Measurements from ENCODE around the gene AGBL5.
"Not testable (repeated sequence)": the region's sequence is repeated elsewhere in the genome, so short reads cannot be mapped to it uniquely, and the experiment has no call there.

AGBL5 gene

GRCh38 chr2:27110603-27111352 is 59.3 kb downstream of the AGBL5 start:
- H3K4me1 ChIP-seq (ENCODE audit: control insufficient read depth, insufficient read depth, low read length); H3K36me3 ChIP-seq (ENCODE audit: control insufficient read depth in 2 of 2, insufficient read depth in 2 of 2, low read length in 2 of 2); H3K27ac ChIP-seq (ENCODE audit: low read length); H3K4me3 ChIP-seq (ENCODE audit: low read length in 2 of 2); H3K9ac ChIP-seq (ENCODE audit: low read length in 2 of 2); H3K27me3 ChIP-seq (ENCODE audit: control insufficient read depth in 1 of 2, insufficient read depth in 2 of 2, low read length in 2 of 2); H3K9me3 ChIP-seq (ENCODE audit: control insufficient read depth in 2 of 2, low read length in 2 of 2): not testable (repeated sequence)

GRCh38 chr2:27111392-27112078 is 60.1 kb downstream of the AGBL5 start:
- not testable (repeated sequence) for H3K9ac ChIP-seq (ENCODE audit: low read length in 2 of 2); H3K27ac ChIP-seq (ENCODE audit: low read length); H3K4me1 ChIP-seq (ENCODE audit: control insufficient read depth, insufficient read depth, low read length); H3K36me3 ChIP-seq (ENCODE audit: control insufficient read depth in 2 of 2, insufficient read depth in 2 of 2, low read length in 2 of 2); H3K4me3 ChIP-seq (ENCODE audit: low read length in 2 of 2); H3K27me3 ChIP-seq (ENCODE audit: control insufficient read depth in 1 of 2, insufficient read depth in 2 of 2, low read length in 2 of 2); H3K9me3 ChIP-seq (ENCODE audit: control insufficient read depth in 2 of 2, low read length in 2 of 2)

GRCh38 chr2:27115519-27115918 is 64.1 kb downstream of the AGBL5 start:
- H3K27me3 ChIP-seq (ENCODE audit: control insufficient read depth in 1 of 2, insufficient read depth in 2 of 2, low read length in 2 of 2) = peaks cover 17 to 21% of the 10 kb centered on the region in 2 donors
- H3K9me3 ChIP-seq (ENCODE audit: control insufficient read depth in 2 of 2, low read length in 2 of 2) = no peaks in the 10 kb centered on the region
- H3K27ac ChIP-seq (ENCODE audit: low read length) = no peak overlapping the region
- no peak overlapping the region for H3K9ac ChIP-seq (ENCODE audit: low read length in 2 of 2)
- H3K4me3 ChIP-seq (ENCODE audit: low read length in 2 of 2) = no peak overlapping the region
- H3K36me3 ChIP-seq (ENCODE audit: control insufficient read depth in 2 of 2, insufficient read depth in 2 of 2, low read length in 2 of 2) = no peaks in the 10 kb centered on the region
- peaks cover 12% of the 10 kb centered on the region for H3K4me1 ChIP-seq (ENCODE audit: control insufficient read depth, insufficient read depth, low read length)

DNA sequence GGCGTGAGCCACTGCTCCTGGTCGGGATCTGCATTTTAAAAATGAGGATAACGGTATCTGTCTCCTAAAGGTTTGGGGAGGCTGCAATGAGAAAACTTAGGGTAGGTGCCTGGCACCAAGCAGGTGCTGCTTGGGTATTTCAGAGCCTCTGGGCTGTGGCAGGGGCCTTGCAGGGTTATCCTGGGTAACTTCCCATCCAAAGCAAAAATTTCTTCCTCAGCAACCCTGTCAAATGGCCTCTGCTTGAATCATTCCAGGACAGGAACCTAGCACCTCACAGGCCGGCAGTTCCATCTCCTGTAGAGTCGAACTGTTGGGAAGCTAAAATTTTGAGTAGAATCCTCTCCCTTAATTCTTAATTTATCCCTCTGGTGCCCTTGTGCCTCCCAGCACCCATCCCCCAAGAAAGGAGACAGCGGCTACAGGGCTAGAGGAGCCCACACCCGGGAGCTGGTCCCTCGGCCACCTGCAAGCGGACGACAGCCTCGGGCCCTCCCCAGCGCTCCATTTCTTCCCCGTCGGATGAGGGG is 66.6 kb downstream of the AGBL5 start:
- peaks cover 13% of the 10 kb centered on the region for H3K4me1 ChIP-seq (ENCODE audit: control insufficient read depth, insufficient read depth, low read length)
- H3K27ac ChIP-seq (ENCODE audit: low read length) = no peak overlapping the region
- no peak overlapping the region for H3K9ac ChIP-seq (ENCODE audit: low read length in 2 of 2)
- peaks cover 17 to 21% of the 10 kb centered on the region in 2 donors for H3K27me3 ChIP-seq (ENCODE audit: control insufficient read depth in 1 of 2, insufficient read depth in 2 of 2, low read length in 2 of 2)
- H3K9me3 ChIP-seq (ENCODE audit: control insufficient read depth in 2 of 2, low read length in 2 of 2) = no peaks in the 10 kb centered on the region
- H3K36me3 ChIP-seq (ENCODE audit: control insufficient read depth in 2 of 2, insufficient read depth in 2 of 2, low read length in 2 of 2) = no peaks in the 10 kb centered on the region
- H3K4me3 ChIP-seq (ENCODE audit: low read length in 2 of 2) = peak overlapping the region in 1 of 2 donors; percentile 67

- Histone ChIP-seq H3K4me3 (ENCODE audit: low read length in 2 of 2) (peak within 1 kb of the TSS; percentile 15 to 67), H3K9ac (ENCODE audit: low read length in 2 of 2) (no peak within 1 kb of the TSS), H3K27ac (ENCODE audit: low read length) (no peak within 1 kb of the TSS)
These were observed 67.3 kb downstream of the AGBL5 start, which contains the start of gene CGREF1 for GRCh38 chr2:27118525-27119329. Gene CGREF1, minus strand, starts transcription at chr2:27119128. Its CDS starts 14,762 bp downstream, at chr2:27104366.

DNA sequence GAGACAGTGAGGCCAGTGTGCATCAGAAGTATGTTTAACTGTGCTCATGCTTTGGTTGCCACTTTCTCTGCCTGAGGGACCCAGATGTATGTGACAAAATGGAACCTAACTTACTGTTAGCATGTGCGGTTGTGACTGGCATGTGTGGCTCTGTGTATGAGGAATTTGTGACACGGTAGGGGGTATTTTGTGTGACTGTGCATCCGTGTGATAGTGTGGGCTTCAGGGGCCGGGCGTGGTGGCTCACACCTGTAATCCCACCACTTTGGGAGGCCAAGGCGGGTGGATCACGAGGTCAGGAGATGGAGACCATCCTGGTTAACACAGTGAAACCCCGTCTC is 67.8 kb downstream of the AGBL5 start:
- H3K9me3 ChIP-seq (ENCODE audit: control insufficient read depth in 2 of 2, low read length in 2 of 2); H3K9ac ChIP-seq (ENCODE audit: low read length in 2 of 2); H3K27ac ChIP-seq (ENCODE audit: low read length); H3K36me3 ChIP-seq (ENCODE audit: control insufficient read depth in 2 of 2, insufficient read depth in 2 of 2, low read length in 2 of 2): not testable (repeated sequence)
- Histone ChIP-seq H3K27me3 (ENCODE audit: control insufficient read depth in 1 of 2, insufficient read depth in 2 of 2, low read length in 2 of 2) (peaks cover 17 to 21% of the 10 kb centered on the region in 2 donors), H3K4me3 (ENCODE audit: low read length in 2 of 2) (peak overlapping the region; percentile 15 to 67), H3K4me1 (ENCODE audit: control insufficient read depth, insufficient read depth, low read length) (peaks cover 22% of the 10 kb centered on the region)

More at GRCh38 chr2:27118525-27119329, 67.3 kb downstream of the AGBL5 start, which contains the start of gene CGREF1:
- Histone ChIP-seq H3K27me3 (ENCODE audit: control insufficient read depth in 1 of 2, insufficient read depth in 2 of 2, low read length in 2 of 2) (peaks cover 17 to 21% of the 10 kb centered on the region in 2 donors), H3K36me3 (ENCODE audit: control insufficient read depth in 2 of 2, insufficient read depth in 2 of 2, low read length in 2 of 2) (no peaks in the 10 kb centered on the region), H3K4me1 (ENCODE audit: control insufficient read depth, insufficient read depth, low read length) (peaks cover 18% of the 10 kb centered on the region), H3K9me3 (ENCODE audit: control insufficient read depth in 2 of 2, low read length in 2 of 2) (no peaks in the 10 kb centered on the region)
